ENCODE measurements around the gene MPHOSPH6. TPM values are rescaled to one million over a fixed set of nuclear protein-coding genes. Genes with fewer than 3 reads are reported as not detected.

Gene MPHOSPH6
- total and polyA plus RNA-seq, 2 of the 8 experiments (the other 6 are each of a cell fraction or from before 2014, with no cell fraction given) = 19.7 to 32.9 TPM

GRCh38 chr16:82136956-82137821 is 32.8 kb downstream of the MPHOSPH6 start:
- H3K79me1 ChIP-seq (ENCODE audit: low read depth, low read length) = no peaks in the 10 kb centered on the region
- TF ChIP-seq KDM5A (IDR thresholded peaks at IDR 0.05; ENCODE audit: low read length) = no peak
- no peak for TF ChIP-seq JUND (IDR thresholded peaks at IDR 0.05; ENCODE audit: low read length)
- TF ChIP-seq BRCA1 (IDR thresholded peaks at IDR 0.05; ENCODE audit: low read depth, low read length) = no peak
- no peak for TF ChIP-seq SRF (IDR thresholded peaks at IDR 0.05; ENCODE audit: low read depth, low read length)
- TF ChIP-seq NRF1 (IDR thresholded peaks at IDR 0.05; ENCODE audit: low read depth, low read length) = no peak
- TF ChIP-seq TBP (IDR thresholded peaks at IDR 0.05; ENCODE audit: low read depth, low read length) = no peak
- TF ChIP-seq SAP30 (IDR thresholded peaks at IDR 0.05; ENCODE audit: insufficient read depth, insufficient replicate concordance, low read length) = no peak
- TF ChIP-seq SIN3A (conservative IDR thresholded peaks at IDR 0.05 in 1 of 2, IDR thresholded peaks at IDR 0.05 in 1 of 2; ENCODE audit: low read depth in 1 of 2, low read length in 2 of 2) = no peak
- no peak for TF ChIP-seq CTBP2 (IDR thresholded peaks at IDR 0.05; ENCODE audit: borderline replicate concordance, insufficient read depth, insufficient read length, low read length)
- TF ChIP-seq RXRA (IDR thresholded peaks at IDR 0.05; ENCODE audit: insufficient read depth, low read depth, low read length) = no peak
- TF ChIP-seq TAF7 (optimal IDR thresholded peaks at IDR 0.05; ENCODE audit: borderline replicate concordance, low read depth, low read length) = no peak
- no peak for TF ChIP-seq RFX5 (IDR thresholded peaks at IDR 0.05; ENCODE audit: borderline replicate concordance, low read depth, low read length)

More at GRCh38 chr16:82136956-82137821, 32.8 kb downstream of the MPHOSPH6 start:
- Histone ChIP-seq H2AK5ac (ENCODE audit: low read depth, low read length) (no peak overlapping the region), H2BK15ac (ENCODE audit: low read length) (no peak overlapping the region), H2BK5ac (ENCODE audit: low read depth, low read length) (no peak overlapping the region), H3K9ac (replicated peaks in 1 of 4; ENCODE audit: extremely low read depth in 1 of 4, low read depth in 3 of 4, low read length in 3 of 4) (no peak overlapping the region), H3K4ac (replicated peaks; ENCODE audit: insufficient read length, low read depth, low read length) (no peak overlapping the region), H3K14ac (ENCODE audit: insufficient read length) (no peak overlapping the region), H2BK120ac (replicated peaks; ENCODE audit: low read depth, low read length) (no peak overlapping the region), H4K20me1 (replicated peaks in 1 of 2; ENCODE audit: control insufficient read depth in 1 of 2, insufficient read depth in 2 of 2, low read length in 2 of 2) (no peaks in the 10 kb centered on the region), H4K91ac (replicated peaks; ENCODE audit: insufficient read length, low read length) (no peak overlapping the region), H3K9me3 (ENCODE audit: insufficient read depth in 2 of 2, low read depth in 1 of 2, low read length in 1 of 2) (no peaks in the 10 kb centered on the region), H4K8ac (ENCODE audit: extremely low read depth, insufficient read depth, low read length) (no peak overlapping the region), H3K36me3 (ENCODE audit: control insufficient read depth in 2 of 4, insufficient read depth in 4 of 4, low read length in 3 of 4) (peaks cover 0 to 8% (median 4%) of the 10 kb centered on the region in 4 experiments; a peak in 3 of 8 replicates), H3K18ac (ENCODE audit: extremely low read depth, low read length) (no peak overlapping the region), H3K4me3 (ENCODE audit: extremely low read depth in 1 of 4, insufficient read depth in 2 of 4, low read depth in 3 of 4, low read length in 4 of 4) (no peak overlapping the region), H3K27me3 (replicated peaks in 1 of 4; ENCODE audit: control insufficient read depth in 3 of 4, extremely low read depth in 1 of 4, insufficient read depth in 3 of 4, low read length in 3 of 4) (no peaks in the 10 kb centered on the region), H2BK12ac (ENCODE audit: low read depth, low read length) (no peak overlapping the region), H3K4me2 (ENCODE audit: insufficient read depth in 1 of 2, low read depth in 2 of 2, low read length in 2 of 2) (no peak overlapping the region), H4K5ac (ENCODE audit: insufficient read length, low read depth, low read length) (no peak overlapping the region), H3K27ac (ENCODE audit: low read depth, low read length) (no peak overlapping the region), H3K23ac (ENCODE audit: insufficient read length) (no peak overlapping the region), H2BK20ac (ENCODE audit: low read length) (no peak overlapping the region), H3K56ac (replicated peaks; ENCODE audit: insufficient read length, low read depth, low read length) (no peak overlapping the region), H2AFZ (ENCODE audit: low read length) (no peak overlapping the region), H3K4me1 (replicated peaks in 1 of 4; ENCODE audit: control insufficient read depth in 3 of 4, insufficient read depth in 4 of 4, low read length in 3 of 4) (peaks cover 0 to 7% (median 2%) of the 10 kb centered on the region in 4 experiments; a peak in 3 of 7 replicates), H3K23me2 (ENCODE audit: low read depth, low read length) (no peaks in the 10 kb centered on the region), H3K79me2 (ENCODE audit: control insufficient read depth in 1 of 2, insufficient read depth in 2 of 2, low read length in 2 of 2) (no peaks in the 10 kb centered on the region)
- WGBS, 2 experiments (ENCODE audit: extremely low coverage in 1 of 2, insufficient coverage in 1 of 2, insufficient read length in 1 of 2, insufficient replicate concordance in 2 of 2, low coverage in 1 of 2, low lambda C conversion rate in 2 of 2, missing lambda C conversion rate in 1 of 2) = 95% methylated on average over 9 of the region's 9 CpGs; no CpG with 5 or more reads in 1 of the 2 experiments
- ChIA-PET POLR2A (ENCODE audit: partially characterized antibody) (interaction anchor here (0.6 to 2.1 kb wide), 5 partner anchors 10 to 508 kb away, joined by 3 to 13 read pairs (median 4); no protein-coding TSS in a partner anchor), CTCF (ENCODE audit: partially characterized antibody) (interaction anchor here (0.9 to 1.6 kb wide), 2 partner anchors 8 to 263 kb away, joined by 3 read pairs; no protein-coding TSS in a partner anchor)
- FAIRE-seq (no peak), DNase-seq (ENCODE audit: low read depth in 1 of 2, low spot score in 2 of 2) (no peak)

Data from H1 (cell line).